ENCODE results near the gene RTN4IP1. TPM values are rescaled to one million over a fixed set of nuclear protein-coding genes. Genes with fewer than 3 reads are reported as not detected.
A peak's percentile ranks its signal among the peaks of the same experiment; 100 is the strongest.

RTN4IP1 gene
- total RNA-seq, 1 donor from 2014 or later = 7.6 TPM

- Histone ChIP-seq H3K27me3 (ENCODE audit: control insufficient read depth, insufficient read depth, low read length) (no peaks in the 10 kb centered on the region), H3K4me3 (ENCODE audit: low read depth, low read length) (no peak overlapping the region), H3K36me3 (ENCODE audit: control insufficient read depth, insufficient read depth, low read length) (peaks cover 20% of the 10 kb centered on the region)
- FAIRE-seq (no peak), DNase-seq (ENCODE audit: low read depth) (peak; percentile 98)
- no peak for TF ChIP-seq CTCF (IDR thresholded peaks at IDR 0.05; ENCODE audit: insufficient read depth, low read length, severe bottlenecking)
These were observed 81.5 kb downstream of the RTN4IP1 start for GRCh38 chr6:106547601-106548453.

GRCh38 chr6:106546691-106547414, 82.4 kb downstream of the RTN4IP1 start:
- Histone ChIP-seq H3K4me3 (ENCODE audit: low read depth, low read length) (no peak overlapping the region), H3K36me3 (ENCODE audit: control insufficient read depth, insufficient read depth, low read length) (peaks cover 17% of the 10 kb centered on the region), H3K27me3 (ENCODE audit: control insufficient read depth, insufficient read depth, low read length) (no peaks in the 10 kb centered on the region)
- peak; percentile 96 for DNase-seq (ENCODE audit: low read depth)
- no peak for FAIRE-seq
- TF ChIP-seq CTCF (IDR thresholded peaks at IDR 0.05; ENCODE audit: insufficient read depth, low read length, severe bottlenecking) = no peak

GRCh38 chr6:106546261-106546690, 83.0 kb downstream of the RTN4IP1 start:
- DNase-seq (ENCODE audit: low read depth) (peak; percentile 86), FAIRE-seq (no peak)
- Histone ChIP-seq H3K36me3 (ENCODE audit: control insufficient read depth, insufficient read depth, low read length) (peaks cover 17% of the 10 kb centered on the region), H3K4me3 (ENCODE audit: low read depth, low read length) (no peak overlapping the region), H3K27me3 (ENCODE audit: control insufficient read depth, insufficient read depth, low read length) (no peaks in the 10 kb centered on the region)
- TF ChIP-seq CTCF (IDR thresholded peaks at IDR 0.05; ENCODE audit: insufficient read depth, low read length, severe bottlenecking) = no peak

- no peak for FAIRE-seq
- Histone ChIP-seq H3K4me3 (ENCODE audit: low read depth, low read length) (no peak overlapping the region), H3K27me3 (ENCODE audit: control insufficient read depth, insufficient read depth, low read length) (no peaks in the 10 kb centered on the region), H3K36me3 (ENCODE audit: control insufficient read depth, insufficient read depth, low read length) (peaks cover 16% of the 10 kb centered on the region)
- no peak for TF ChIP-seq CTCF (IDR thresholded peaks at IDR 0.05; ENCODE audit: insufficient read depth, low read length, severe bottlenecking)
- no peak for DNase-seq (ENCODE audit: low read depth)
These were observed 88.4 kb downstream of the RTN4IP1 start for GRCh38 chr6:106540907-106541306.

- Histone ChIP-seq H3K4me3 (ENCODE audit: low read depth, low read length) (no peak overlapping the region), H3K27me3 (ENCODE audit: control insufficient read depth, insufficient read depth, low read length) (no peaks in the 10 kb centered on the region), H3K36me3 (ENCODE audit: control insufficient read depth, insufficient read depth, low read length) (peaks cover 16% of the 10 kb centered on the region)
- no peak for TF ChIP-seq CTCF (IDR thresholded peaks at IDR 0.05; ENCODE audit: insufficient read depth, low read length, severe bottlenecking)
- DNase-seq (ENCODE audit: low read depth) (no peak), FAIRE-seq (no peak)
These were observed 88.9 kb downstream of the RTN4IP1 start for GRCh38 chr6:106540432-106540831.
